HepG2 (cell line): ENCODE results near the gene KIAA0825. TPM values are rescaled to one million over a fixed set of nuclear protein-coding genes. Genes with fewer than 3 reads are reported as not detected.

Source experiments
- ATAC-seq: fragments of 200-7000 bp; cut with Tn5 transposase; 3 replicates; pipeline ENCODE4 v1.9.1; 2020; ENCODE audit warnings: mild to moderate bottlenecking, moderate library complexity
- BruUV-seq: library from RNA; stranded (reverse); fragments of 400-500 nt; replicated peaks from 2 replicates; lab custom pipeline; 2021; lab: Mats Ljungman, UMichigan
- CTCF ChIA-PET: fragments of 300-600 bp; formaldehyde crosslinking; extraction: SDS; loops from one replicate; lab custom pipeline; 2021; ENCODE audit warnings: low total read pairs, inconsistent platforms, low intra/inter-chr PET ratio; lab: Yijun Ruan, JAX
- POLR2A ChIA-PET: fragments of 350-600 bp; sonication (Branson Sonifier 250); formaldehyde crosslinking; loops from one replicate; lab custom pipeline; 2020; ENCODE audit warnings: antibody characterized with exemption, inconsistent platforms; lab: Yijun Ruan, JAX
- DNase-seq: peaks from one replicate; pipeline ENCODE4 v3.0.0-alpha.2; 2015; ENCODE audit warnings: low spot score
- FAIRE-seq: peaks from 3 replicates; lab custom pipeline; 2011; peaks lifted over from hg19 to GRCh38; lab: Jason Lieb, UNC
- H2AFZ ChIP-seq: one replicate; pipeline ENCODE4 v1.6.1; 2011; ENCODE audit warnings: low read length, inconsistent platforms
- H3K27ac ChIP-seq: fragments of 300-600 bp; 3 replicates; pipeline ENCODE4 v1.8.0; 2011; ENCODE audit warnings: mixed run types, mild to moderate bottlenecking, mixed read lengths, low read length, inconsistent platforms; ENCODE audit not compliant: insufficient read depth; ENCODE audit errors: extremely low read length
- H3K27me3 ChIP-seq, 2 experiments: fragments of 200-600 bp in 1 of 2; 2 replicates in 1 of 2; 3 replicates in 1 of 2; pipeline versions ENCODE4 v1.6.0 to v1.8.0; 2011; ENCODE audit warnings: low read length in 2 of 2, mild to moderate bottlenecking in 2 of 2, moderate library complexity in 2 of 2, inconsistent platforms in 1 of 2; ENCODE audit not compliant: insufficient read depth in 2 of 2, control insufficient read depth in 1 of 2
- H3K36me3 ChIP-seq, 2 experiments: fragments of 200-600 bp in 1 of 2; replicated peaks in 1 of 2; 2 replicates in 1 of 2; 3 replicates in 1 of 2; pipeline versions ENCODE4 v1.5.1 to v1.8.0; 2011; ENCODE audit warnings: low read length in 2 of 2, inconsistent platforms in 1 of 2; ENCODE audit not compliant: insufficient read depth in 2 of 2, control insufficient read depth in 1 of 2
- H3K4me1 ChIP-seq: 2 replicates; pipeline ENCODE4 v1.5.1; 2012; ENCODE audit warnings: low read length, inconsistent platforms; ENCODE audit not compliant: insufficient read depth
- H3K4me2 ChIP-seq: 2 replicates; pipeline ENCODE4 v1.6.0; 2011; ENCODE audit warnings: low read depth, low read length, inconsistent platforms
- H3K4me3 ChIP-seq, 3 experiments: fragments of 200-600 bp in 1 of 3; sonication (generic), shearing (Covaris generic) in 1 of 3; replicated peaks in 1 of 3; 2 replicates each; pipeline ENCODE4 v1.5.1; 2011 to 2016; ENCODE audit warnings: low read length in 3 of 3, inconsistent platforms in 2 of 3, low read depth in 2 of 3, mild to moderate bottlenecking in 2 of 3, control low read depth in 1 of 3, mixed read lengths in 1 of 3; ENCODE audit not compliant: insufficient read depth in 1 of 3
- H3K79me2 ChIP-seq: one replicate; pipeline ENCODE4 v1.6.1; 2011; ENCODE audit warnings: low read length, inconsistent platforms; ENCODE audit not compliant: insufficient read depth
- H3K9ac ChIP-seq: 2 replicates; pipeline ENCODE4 v1.6.0; 2011; ENCODE audit warnings: mild to moderate bottlenecking, low read depth, low read length, inconsistent platforms; ENCODE audit not compliant: insufficient read depth
- H3K9me3 ChIP-seq: 2 replicates; pipeline ENCODE4 v1.5.1; 2012; ENCODE audit warnings: mild to moderate bottlenecking, low read length
- H4K20me1 ChIP-seq: 2 replicates; pipeline ENCODE4 v1.6.0; 2011; ENCODE audit warnings: inconsistent platforms, mild to moderate bottlenecking, low read length, moderate library complexity; ENCODE audit not compliant: insufficient read depth
- AKAP8 ChIP-seq: sonication (generic); formaldehyde crosslinking; IDR thresholded peaks from 2 replicates; pipeline ENCODE4 v1.5.1; 2020; ENCODE audit warnings: mild to moderate bottlenecking, missing genetic modification reagents
- ATF3 ChIP-seq: sonication (generic); formaldehyde crosslinking; IDR thresholded peaks from 2 replicates; pipeline ENCODE4 v1.4.0; 2020; ENCODE audit warnings: missing genetic modification reagents
- CERS6 ChIP-seq: sonication (generic); formaldehyde crosslinking; IDR thresholded peaks from 2 replicates; pipeline ENCODE4 v1.5.0; 2020; ENCODE audit warnings: missing genetic modification reagents
- EEA1 ChIP-seq: sonication (generic); formaldehyde crosslinking; IDR thresholded peaks from 2 replicates; pipeline ENCODE4 v1.5.1; 2020; ENCODE audit warnings: mild to moderate bottlenecking, missing genetic modification reagents, borderline replicate concordance
- HHEX ChIP-seq: IDR thresholded peaks from 2 replicates; pipeline ENCODE4 v1.6.1; 2016; ENCODE audit warnings: control low read depth
- MTA3 ChIP-seq: sonication (generic); formaldehyde crosslinking; IDR thresholded peaks from 2 replicates; pipeline ENCODE4 v1.4.0; 2020; ENCODE audit warnings: missing genetic modification reagents
- POLR2A ChIP-seq, 2 experiments: IDR thresholded peaks; 2 replicates each; pipeline ENCODE4 v1.6.1; 2011; ENCODE audit warnings: low read depth in 2 of 2, low read length in 2 of 2, mild to moderate bottlenecking in 1 of 2, moderate library complexity in 1 of 2; ENCODE audit not compliant: insufficient read depth in 1 of 2
- POLR2AphosphoS5 ChIP-seq: IDR thresholded peaks from 2 replicates; pipeline ENCODE4 v1.6.1; 2012; ENCODE audit warnings: low read depth, low read length
- RELA ChIP-seq: sonication (generic); formaldehyde crosslinking; IDR thresholded peaks from 2 replicates; pipeline ENCODE4 v1.4.0; 2020; ENCODE audit warnings: missing genetic modification reagents
- RERE ChIP-seq: IDR thresholded peaks from 2 replicates; pipeline ENCODE4 v1.6.1; 2016; ENCODE audit warnings: low read depth, missing genetic modification reagents, missing compliant biosample characterization
- TEAD2 ChIP-seq: sonication (generic); formaldehyde crosslinking; IDR thresholded peaks from 2 replicates; pipeline ENCODE4 v1.9.0; 2021; ENCODE audit warnings: missing genetic modification reagents
- YEATS4 ChIP-seq: sonication (generic); formaldehyde crosslinking; IDR thresholded peaks from 2 replicates; pipeline ENCODE4 v1.4.0; 2020; ENCODE audit warnings: missing genetic modification reagents, borderline replicate concordance
- ZFP82 ChIP-seq: sonication (generic); formaldehyde crosslinking; IDR thresholded peaks from 2 replicates; pipeline ENCODE4 v1.5.1; 2020; ENCODE audit warnings: mild to moderate bottlenecking, missing genetic modification reagents, borderline replicate concordance
- ZNF143 ChIP-seq: sonication (generic); formaldehyde crosslinking; IDR thresholded peaks from 2 replicates; pipeline ENCODE4 v1.4.0; 2020; ENCODE audit warnings: missing genetic modification reagents
- ZNF230 ChIP-seq: sonication (generic); formaldehyde crosslinking; IDR thresholded peaks from 2 replicates; pipeline ENCODE4 v1.4.0; 2020; ENCODE audit warnings: mild to moderate bottlenecking, missing genetic modification reagents
- ZNF234 ChIP-seq: sonication (generic); formaldehyde crosslinking; conservative IDR thresholded peaks from 2 replicates; pipeline ENCODE4 v1.5.1; 2020; ENCODE audit warnings: mild to moderate bottlenecking, missing genetic modification reagents
- ZNF292 ChIP-seq: sonication (generic); formaldehyde crosslinking; IDR thresholded peaks from 2 replicates; pipeline ENCODE4 v1.8.1; 2022; ENCODE audit warnings: mild to moderate bottlenecking, low read depth, missing genetic modification reagents, borderline replicate concordance
- ZNF496 ChIP-seq: sonication (generic); formaldehyde crosslinking; IDR thresholded peaks from 2 replicates; pipeline ENCODE4 v1.8.1; 2023; ENCODE audit warnings: mild to moderate bottlenecking, moderate library complexity, missing genetic modification reagents; ENCODE audit not compliant: insufficient replicate concordance
- WGBS: methylation state at CpG from one replicate; pipeline ENCODE4 v1.1.6; 2017; ENCODE audit warnings: low lambda C conversion rate; 5-methylcytosine and 5-hydroxymethylcytosine counted together
- in situ Hi-C: cut with HindIII; loops from 2 replicates; pipeline ENCODE4 v1.10.0; 2017; ENCODE audit warnings: low pct_unique_long_range_greater_than_20kb; ENCODE audit not compliant: extremely low pct_ligation_motif_present
- intact Hi-C: fragments of 100-400 bp; cut with micrococcal nuclease; formaldehyde crosslinking; loops from one replicate; pipeline ENCODE4 v1.10.0; 2022; ENCODE audit not compliant: unreplicated experiment
- polyA plus RNA-seq, 8 experiments: library from polyadenylated mRNA; depleted of rRNA in 3 of 8; stranded (reverse) in 7 of 8; unstranded in 1 of 8; fragments of >200 nt; fragmentation: Illumina TruSeq in 4 of 8; extraction: Trizol in 4 of 8; gene quantifications; 2 replicates each; pipeline versions ENCODE4 v1.2.1 to v1.2.3, GENCODE V29; 2011 to 2016; ENCODE audit warnings: low read depth in 4 of 8, missing spikeins in 1 of 8, mixed read lengths in 1 of 8; ENCODE audit not compliant: insufficient read depth in 1 of 8
- total RNA-seq, 5 experiments: library from RNA; depleted of rRNA; stranded (reverse); fragments of >200 nt; fragmentation: Illumina TruSeq; extraction: Trizol; gene quantifications; 2 replicates each; pipeline ENCODE4 v1.2.3, GENCODE V29; 2016; ENCODE audit warnings: low read depth in 1 of 5

The KIAA0825 gene
- total and polyA plus RNA-seq, 2 of the 13 experiments (the other 11 are each of a cell fraction or from before 2014, with no cell fraction given) = 0.05 to 0.51 TPM

- Histone ChIP-seq H3K4me3 (no peak overlapping the region), H3K27me3 (no peaks in the 10 kb centered on the region), H4K20me1 (no peaks in the 10 kb centered on the region), H2AFZ (no peak overlapping the region), H3K4me1 (no peaks in the 10 kb centered on the region), H3K4me2 (no peak overlapping the region), H3K27ac (no peak overlapping the region), H3K36me3 (no peaks in the 10 kb centered on the region; a peak in 1 of 5 replicates)
- intact Hi-C loops = no loop called here
- no peak for FAIRE-seq
- no TSS peak for BruUV-seq
- POLR2A ChIA-PET = no interaction called here
- no peak for ATAC-seq
- no peak for TF ChIP-seq TEAD2 (CRISPR knock-in tag)
- TF ChIP-seq POLR2AphosphoS5 = no peak
- no peak for TF ChIP-seq POLR2A (IDR thresholded peaks at IDR 0.05; ENCODE audit: insufficient read depth in 1 of 2, low read depth in 2 of 2, low read length in 2 of 2)
- no peak for TF ChIP-seq RERE
- TF ChIP-seq HHEX (CRISPR knock-in tag) = no peak
- TF ChIP-seq CERS6 (CRISPR knock-in tag) = no peak
- no peak for TF ChIP-seq ZNF143 (CRISPR knock-in tag)
- TF ChIP-seq AKAP8 = no peak
- TF ChIP-seq RELA (CRISPR knock-in tag) = no peak
- TF ChIP-seq ATF3 = no peak
- TF ChIP-seq ZNF234 (CRISPR knock-in tag) = no peak
- TF ChIP-seq YEATS4 (CRISPR knock-in tag) = no peak
- TF ChIP-seq ZNF496 (CRISPR knock-in tag) = no peak
- TF ChIP-seq ZFP82 = no peak
- no peak for TF ChIP-seq MTA3
- no peak for TF ChIP-seq ZNF292 (CRISPR knock-in tag)
- no peak for TF ChIP-seq ZNF230 (CRISPR knock-in tag)
- TF ChIP-seq EEA1 (CRISPR knock-in tag) = no peak
- TF ChIP-seq, all 625 proteins: peak for 0
- no peaks in the 10 kb centered on the region for H3K79me2 ChIP-seq
- in situ Hi-C loops = no loop called here
- 91% methylated on average over 3 of the region's 3 CpGs for WGBS
- H3K9ac ChIP-seq = no peak overlapping the region
- H3K9me3 ChIP-seq = peaks cover 9% of the 10 kb centered on the region
- DNase-seq = no peak
- CTCF ChIA-PET = no interaction called here
Measured at GRCh38 chr5:94645053-94645452, 26.6 kb upstream of the KIAA0825 start.
